Measurements from ENCODE around the gene PUS10. TPM values are rescaled to one million over a fixed set of nuclear protein-coding genes. Genes with fewer than 3 reads are reported as not detected.
"Not testable (repeated sequence)": the region's sequence is repeated elsewhere in the genome, so short reads cannot be mapped to it uniquely, and the experiment has no call there.

The PUS10 gene
- total RNA-seq, 1 donor from 2014 or later, result 5.5 TPM

DNA sequence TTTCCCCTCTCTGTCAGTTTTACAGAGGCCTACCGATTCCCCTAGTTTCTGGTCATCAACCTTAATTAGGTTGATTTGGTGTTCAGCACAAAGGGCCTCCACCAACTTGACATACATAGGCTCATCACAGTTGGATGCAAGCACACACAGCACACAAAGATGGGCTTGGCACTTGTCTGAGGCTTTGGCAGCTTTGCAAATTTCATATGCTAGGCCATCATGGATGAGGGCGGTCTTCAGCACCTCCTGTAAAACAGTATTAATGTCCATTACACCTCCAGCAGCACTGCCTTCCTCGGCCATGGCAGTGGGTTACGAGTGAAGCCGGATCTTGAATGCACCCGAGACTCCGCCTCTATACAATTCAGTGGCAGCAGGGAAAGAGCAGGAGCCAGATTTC is 79.8 kb downstream of the PUS10 start:
- H3K27ac ChIP-seq (replicated peaks), result no peak overlapping the region
- H3K4me3 ChIP-seq, result no peak overlapping the region
- intact Hi-C loops (cut with micrococcal nuclease), result no loop called here
- TF ChIP-seq CTCF (IDR thresholded peaks at IDR 0.05; ENCODE audit: borderline replicate concordance), result no peak
- peaks cover 15% of the 10 kb centered on the region for H3K36me3 ChIP-seq
- no peaks in the 10 kb centered on the region for H3K9me3 ChIP-seq (replicated peaks)
- DNase-seq, result no peak
- H3K27me3 ChIP-seq (ENCODE audit: low read depth), result no peaks in the 10 kb centered on the region
- H3K4me1 ChIP-seq, result peaks cover 3% of the 10 kb centered on the region

- no peaks in the 10 kb centered on the region for H3K27me3 ChIP-seq (ENCODE audit: low read depth)
- TF ChIP-seq CTCF (IDR thresholded peaks at IDR 0.05; ENCODE audit: borderline replicate concordance), result no peak
- no peaks in the 10 kb centered on the region for H3K9me3 ChIP-seq (replicated peaks)
- peaks cover 3% of the 10 kb centered on the region for H3K4me1 ChIP-seq
- H3K27ac ChIP-seq (replicated peaks), result no peak overlapping the region
- intact Hi-C loops (cut with micrococcal nuclease), result no loop called here
- no peak for DNase-seq
- no peak overlapping the region for H3K4me3 ChIP-seq
- peaks cover 10% of the 10 kb centered on the region for H3K36me3 ChIP-seq
Measured at GRCh38 chr2:60936757-60937156, 81.3 kb downstream of the PUS10 start.

DNA sequence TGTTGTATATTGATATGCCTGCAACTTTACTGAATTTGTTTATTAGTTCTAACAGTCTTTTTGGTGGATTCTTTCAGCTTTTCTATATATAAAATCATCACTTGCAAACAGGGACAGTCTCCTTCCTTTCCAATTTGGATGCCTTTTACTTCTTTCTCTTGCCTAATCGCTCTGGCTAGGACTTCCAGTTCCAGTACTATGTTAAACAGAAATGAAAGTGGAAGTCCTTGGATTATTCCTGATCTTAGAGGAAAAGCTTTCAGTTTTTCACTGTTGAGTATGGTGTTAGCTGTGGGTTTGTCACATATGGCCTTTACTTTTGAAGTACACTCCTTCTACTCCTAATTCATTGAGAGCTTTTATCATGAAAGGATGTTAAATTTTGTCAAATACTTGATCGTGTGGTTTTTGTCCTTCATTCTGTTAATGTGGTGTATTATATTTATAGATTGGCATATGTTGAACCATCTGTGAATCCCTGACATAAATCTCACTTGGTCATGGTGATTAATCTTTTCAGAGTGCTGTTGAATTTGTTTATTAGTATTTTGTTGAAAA is 83.8 kb downstream of the PUS10 start:
- H3K27ac ChIP-seq (replicated peaks), result peak overlapping the region; percentile 54
- peaks cover 12% of the 10 kb centered on the region for H3K36me3 ChIP-seq
- intact Hi-C loops (cut with micrococcal nuclease), result no loop called here
- H3K27me3 ChIP-seq (ENCODE audit: low read depth), result no peaks in the 10 kb centered on the region
- no peaks in the 10 kb centered on the region for H3K9me3 ChIP-seq (replicated peaks)
- H3K4me3 ChIP-seq, result no peak overlapping the region
- peaks cover 3% of the 10 kb centered on the region for H3K4me1 ChIP-seq
- DNase-seq, result no peak
- no peak for TF ChIP-seq CTCF (IDR thresholded peaks at IDR 0.05; ENCODE audit: borderline replicate concordance)

DNA sequence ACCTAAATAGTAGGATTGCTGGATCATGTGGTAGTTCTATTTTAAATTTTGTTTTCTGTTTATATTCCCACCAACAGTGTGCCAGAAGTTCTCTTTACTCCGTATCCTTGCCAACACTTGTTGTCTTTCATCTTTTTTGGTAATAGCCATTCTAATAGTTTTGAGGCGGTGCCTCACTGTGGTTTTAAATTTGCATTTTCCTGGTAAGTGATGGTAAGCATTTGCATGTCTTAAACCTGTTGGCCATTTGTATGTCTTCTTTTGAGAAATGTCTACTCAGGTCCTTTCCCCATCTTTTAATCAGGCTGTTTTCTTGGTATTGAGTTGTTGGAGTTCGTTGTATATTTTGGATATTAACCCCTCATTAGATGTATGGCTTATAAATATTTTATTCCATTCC is 85.1 kb downstream of the PUS10 start:
- Histone ChIP-seq H3K4me3 (no peak overlapping the region), H3K4me1 (peaks cover 3% of the 10 kb centered on the region), H3K27me3 (ENCODE audit: low read depth) (no peaks in the 10 kb centered on the region), H3K9me3 (replicated peaks) (no peaks in the 10 kb centered on the region), H3K36me3 (peaks cover 6% of the 10 kb centered on the region), H3K27ac (replicated peaks) (no peak overlapping the region)
- no peak for TF ChIP-seq CTCF (IDR thresholded peaks at IDR 0.05; ENCODE audit: borderline replicate concordance)
- intact Hi-C loops (cut with micrococcal nuclease), result no loop called here
- DNase-seq, result no peak

DNA sequence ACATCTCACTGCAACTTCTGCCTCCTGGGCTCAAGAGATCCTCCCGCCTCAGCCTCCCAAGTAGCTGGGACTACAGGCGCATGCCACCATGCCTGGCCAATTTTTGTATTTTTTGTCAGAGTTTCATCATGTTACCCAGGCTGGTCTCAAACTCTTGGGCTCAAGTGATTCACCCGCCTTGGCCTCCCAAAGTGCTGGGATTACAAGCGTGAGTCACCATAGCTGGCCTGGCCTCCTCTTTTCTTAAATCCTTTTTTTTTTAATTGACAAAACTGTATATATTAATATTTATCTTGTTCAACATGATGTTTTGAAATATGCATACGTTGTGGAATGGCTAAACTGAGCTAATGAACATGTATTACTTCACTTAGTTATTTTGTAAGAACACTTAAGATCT is 86.0 kb downstream of the PUS10 start:
- H3K4me1 ChIP-seq; DNase-seq; H3K4me3 ChIP-seq; intact Hi-C loops (cut with micrococcal nuclease); H3K9me3 ChIP-seq (replicated peaks); H3K27me3 ChIP-seq (ENCODE audit: low read depth); H3K27ac ChIP-seq (replicated peaks): not testable (repeated sequence)
- H3K36me3 ChIP-seq, result peaks cover 15% of the 10 kb centered on the region

DNA sequence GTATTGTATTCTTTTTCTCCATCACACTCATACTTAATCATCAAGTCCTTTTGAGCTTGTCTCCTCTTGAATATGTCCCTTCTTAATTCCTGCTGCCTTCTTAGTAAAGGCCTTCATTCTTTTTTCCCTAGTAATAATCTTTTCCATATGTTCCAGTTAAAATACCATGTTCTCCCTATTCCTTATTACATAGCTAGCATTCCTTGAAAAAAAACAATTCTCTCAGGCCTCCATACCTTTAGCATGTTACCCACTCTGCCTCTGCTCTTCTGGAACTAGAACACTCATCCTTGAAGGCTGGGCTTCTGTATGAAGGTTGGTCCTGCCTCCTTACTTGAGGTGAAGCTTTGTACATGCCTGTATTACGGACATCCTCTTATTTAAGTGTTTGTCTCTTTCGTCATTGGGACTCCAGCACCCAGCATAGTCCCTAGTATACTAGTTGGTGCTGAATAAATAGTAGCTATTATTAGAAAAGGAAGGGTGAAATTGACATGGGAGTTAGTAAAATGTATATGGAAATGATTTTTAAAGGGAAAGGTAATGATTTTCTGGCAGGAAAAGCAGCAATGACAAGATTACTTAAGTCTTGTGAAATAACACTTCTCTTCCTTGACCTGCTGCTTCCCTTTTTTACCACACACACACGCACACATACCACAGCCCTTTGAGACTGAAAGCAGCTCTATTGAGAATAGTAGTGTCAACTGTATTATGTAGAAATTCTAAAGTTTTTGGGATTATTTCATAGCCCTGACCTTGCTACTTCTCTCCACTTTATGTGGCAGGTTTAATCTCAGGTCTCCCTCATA is 91.1 kb downstream of the PUS10 start:
- Histone ChIP-seq H3K9me3 (replicated peaks) (no peaks in the 10 kb centered on the region), H3K4me3 (no peak overlapping the region), H3K27me3 (ENCODE audit: low read depth) (no peaks in the 10 kb centered on the region), H3K36me3 (peaks cover 48% of the 10 kb centered on the region), H3K4me1 (no peaks in the 10 kb centered on the region), H3K27ac (replicated peaks) (no peak overlapping the region)
- DNase-seq, result no peak
- intact Hi-C loops (cut with micrococcal nuclease), result no loop called here
- TF ChIP-seq CTCF (IDR thresholded peaks at IDR 0.05; ENCODE audit: borderline replicate concordance), result no peak
